Natural killer cell treated with Interleukin-12 subunit alpha and Interleukin-12 subunit beta and Interleukin-15 and Interleukin-18, amount 100 ng/mL, for 72 hours (primary cell): ENCODE measurements around the gene RNFT2. TPM values are rescaled to one million over a fixed set of nuclear protein-coding genes. Genes with fewer than 3 reads are reported as not detected.
"Not testable (repeated sequence)": the region's sequence is repeated elsewhere in the genome, so short reads cannot be mapped to it uniquely, and the experiment has no call there.

Source experiments
- ATAC-seq, 2 donors: fragments of 150-1000 bp; cut with Tn5 transposase in 1 of 2; sonication (Bioruptor Pico), chemical (Tn5 transposase) in 1 of 2; 2 replicates each; pipeline ENCODE4 v1.10.0; 2021
- DNase-seq: peaks from one replicate; pipeline ENCODE4 v3.0.0; 2022; ENCODE audit warnings: low spot score
- H3K27ac Mint-ChIP-seq, 2 donors: 1 replicate in 1 of 2; 2 replicates in 1 of 2; pipeline ENCODE4 v1.8.0; 2022; ENCODE audit warnings: mixed read lengths in 2 of 2, mild to moderate bottlenecking in 1 of 2, moderate library complexity in 1 of 2
- H3K27me3 Mint-ChIP-seq, 2 donors: 1 replicate in 1 of 2; 2 replicates in 1 of 2; pipeline ENCODE4 v1.8.0; 2022; ENCODE audit warnings: mixed read lengths in 2 of 2
- H3K36me3 Mint-ChIP-seq: one replicate; pipeline ENCODE4 v1.8.0; 2022; ENCODE audit warnings: mixed read lengths
- H3K4me1 Mint-ChIP-seq, 2 donors: 1 replicate in 1 of 2; 2 replicates in 1 of 2; pipeline ENCODE4 v1.8.0; 2022; ENCODE audit warnings: low read depth in 2 of 2, mixed read lengths in 2 of 2, mild to moderate bottlenecking in 1 of 2
- H3K4me3 Mint-ChIP-seq: one replicate; pipeline ENCODE4 v1.8.0; 2022; ENCODE audit warnings: mixed read lengths
- H3K9me3 Mint-ChIP-seq: 2 replicates; pipeline ENCODE4 v1.8.0; 2022; ENCODE audit warnings: mixed read lengths
- total RNA-seq, 2 donors: library from RNA; stranded (reverse); gene quantifications; one replicate each; pipeline ENCODE4 v1.2.3, GENCODE V29; 2022

The RNFT2 gene
- total RNA-seq, 2 donors from 2014 or later, result 17.2 to 18.3 TPM

DNA sequence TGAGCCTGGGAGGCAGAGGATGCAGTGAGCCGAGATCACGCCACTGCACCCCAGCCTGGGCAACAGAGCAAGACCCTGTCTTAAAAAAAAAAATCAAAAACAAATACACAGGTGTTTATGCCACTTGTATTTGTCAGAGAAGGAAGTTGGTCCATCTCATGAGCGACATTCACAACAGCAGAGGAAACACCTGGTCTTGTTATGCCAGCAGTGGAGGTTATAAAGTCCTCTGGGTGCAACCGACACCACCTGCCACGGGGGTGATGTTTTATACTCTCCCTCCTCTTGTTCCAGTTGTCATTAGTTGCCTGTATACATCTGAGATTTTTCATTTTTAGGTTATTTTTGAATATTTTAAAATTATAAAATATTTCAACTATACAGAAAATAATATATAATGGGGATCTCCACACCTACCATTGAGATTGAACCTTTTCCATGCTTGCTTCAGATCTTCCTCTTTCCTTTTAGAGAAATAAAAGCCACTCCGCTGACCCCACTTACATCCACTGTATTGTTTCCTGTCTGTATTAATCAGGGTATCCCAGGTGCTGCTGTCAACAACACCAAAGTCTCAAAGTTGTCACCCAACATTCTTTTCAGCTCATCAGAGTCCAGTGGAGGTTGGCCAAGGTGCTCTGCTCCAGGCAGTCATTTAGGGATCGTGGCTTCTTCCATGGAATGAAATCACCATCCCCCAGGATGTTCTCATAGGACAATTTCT is 65.1 kb downstream of the RNFT2 start:
- no peaks in the 10 kb centered on the region for H3K36me3 Mint-ChIP-seq
- no peaks in the 10 kb centered on the region for H3K4me1 Mint-ChIP-seq
- no peaks in the 10 kb centered on the region for H3K9me3 Mint-ChIP-seq
- DNase-seq, result no peak
- H3K27ac Mint-ChIP-seq, result no peak overlapping the region
- no peak for ATAC-seq
- no peak overlapping the region for H3K4me3 Mint-ChIP-seq
- H3K27me3 Mint-ChIP-seq, result no peaks in the 10 kb centered on the region

- Mint-ChIP-seq H3K27me3 (no peaks in the 10 kb centered on the region), H3K36me3 (no peaks in the 10 kb centered on the region), H3K4me1 (no peaks in the 10 kb centered on the region), H3K4me3 (no peak overlapping the region), H3K9me3 (no peaks in the 10 kb centered on the region), H3K27ac (no peak overlapping the region)
- DNase-seq (no peak), ATAC-seq (no peak)
These were observed 65.9 kb downstream of the RNFT2 start for GRCh38 chr12:116804051-116804450.

DNA sequence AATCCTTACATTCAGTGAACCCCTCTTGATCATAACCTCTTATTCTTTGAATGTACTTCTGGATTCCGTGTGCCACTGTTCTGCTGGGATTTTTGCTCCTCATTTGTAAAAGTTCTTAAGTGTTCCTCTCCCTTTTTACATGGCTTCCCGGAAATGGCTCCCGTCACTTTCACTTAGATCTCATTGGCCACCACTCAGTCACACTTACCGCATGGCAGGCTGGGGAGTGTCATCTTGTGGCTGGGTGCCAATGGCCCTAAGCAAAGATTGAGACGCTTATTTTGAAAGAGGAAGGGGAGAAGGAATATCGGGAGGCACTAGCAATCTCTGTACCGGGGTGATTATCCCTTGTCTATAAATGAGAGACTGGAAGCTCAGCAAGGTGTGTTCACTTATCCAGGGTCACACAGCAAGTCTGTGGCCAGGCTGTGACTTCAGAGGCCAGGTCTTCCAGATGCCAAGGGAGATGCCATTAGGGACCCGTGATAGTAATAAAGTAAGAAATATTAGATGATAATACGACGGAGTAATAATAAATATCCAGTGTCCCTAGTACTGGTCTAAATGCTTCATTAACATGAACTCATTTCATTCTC is 68.8 kb downstream of the RNFT2 start:
- Mint-ChIP-seq H3K27me3 (no peaks in the 10 kb centered on the region), H3K4me1 (no peaks in the 10 kb centered on the region), H3K27ac (no peak overlapping the region), H3K36me3 (no peaks in the 10 kb centered on the region), H3K4me3 (no peak overlapping the region), H3K9me3 (no peaks in the 10 kb centered on the region)
- no peak for ATAC-seq
- DNase-seq, result no peak

- H3K27me3 Mint-ChIP-seq, result no peaks in the 10 kb centered on the region
- no peak overlapping the region for H3K4me3 Mint-ChIP-seq
- H3K27ac Mint-ChIP-seq, result no peak overlapping the region
- ATAC-seq (no peak), DNase-seq (no peak)
- H3K9me3 Mint-ChIP-seq, result no peaks in the 10 kb centered on the region
- H3K4me1 Mint-ChIP-seq, result no peaks in the 10 kb centered on the region
- H3K36me3 Mint-ChIP-seq, result no peaks in the 10 kb centered on the region
These were observed 69.4 kb downstream of the RNFT2 start for GRCh38 chr12:116807546-116807945.

DNA sequence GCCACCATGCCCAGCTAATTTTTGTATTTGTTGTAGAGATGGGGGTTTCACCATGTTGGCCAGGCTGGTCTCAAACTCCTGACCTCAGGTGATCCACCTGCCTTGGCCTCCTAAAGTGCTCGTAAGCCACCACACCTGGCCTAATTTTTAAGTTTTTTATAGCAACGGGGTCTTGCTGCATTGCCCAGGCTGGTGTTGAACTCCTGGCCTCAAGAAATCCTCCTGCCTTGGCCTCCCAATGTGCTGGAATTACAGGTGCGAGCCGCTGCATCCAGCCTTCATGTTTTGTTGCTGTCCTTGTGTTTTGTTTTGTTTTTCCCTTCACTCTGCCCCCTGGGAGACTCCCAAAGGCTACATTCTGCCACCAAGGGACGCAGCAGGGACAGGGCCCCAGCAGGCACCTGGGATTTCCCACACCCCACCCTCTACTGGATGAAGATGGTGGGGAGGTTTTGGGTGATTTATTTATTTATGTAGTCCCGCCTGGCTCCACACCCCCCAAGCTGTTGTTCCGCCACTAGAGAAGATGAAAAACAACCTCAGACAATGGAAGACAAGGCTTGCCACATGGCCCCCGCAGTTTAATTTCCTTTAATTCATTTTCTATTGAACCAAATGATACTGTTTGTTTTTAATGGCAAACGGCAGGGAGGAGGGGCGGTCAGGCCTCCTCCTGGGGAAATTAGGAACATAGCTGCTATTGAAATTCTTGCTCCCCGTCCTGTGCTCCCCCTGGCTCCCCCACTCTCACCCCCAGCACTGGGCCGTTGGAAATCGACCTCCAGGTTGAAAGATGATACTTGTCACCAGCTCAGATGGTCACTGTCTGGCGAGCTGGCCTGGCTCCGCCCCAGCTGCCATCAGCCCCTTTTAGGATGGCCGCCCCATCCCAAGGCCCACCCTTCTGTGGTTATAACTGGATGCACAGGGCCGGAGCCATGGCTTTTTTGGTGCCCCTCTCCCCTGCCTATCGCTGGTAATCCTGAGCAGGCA is 70.3 kb downstream of the RNFT2 start:
- no peak overlapping the region for H3K27ac Mint-ChIP-seq
- H3K4me3 Mint-ChIP-seq, result no peak overlapping the region
- H3K27me3 Mint-ChIP-seq, result no peaks in the 10 kb centered on the region

DNA sequence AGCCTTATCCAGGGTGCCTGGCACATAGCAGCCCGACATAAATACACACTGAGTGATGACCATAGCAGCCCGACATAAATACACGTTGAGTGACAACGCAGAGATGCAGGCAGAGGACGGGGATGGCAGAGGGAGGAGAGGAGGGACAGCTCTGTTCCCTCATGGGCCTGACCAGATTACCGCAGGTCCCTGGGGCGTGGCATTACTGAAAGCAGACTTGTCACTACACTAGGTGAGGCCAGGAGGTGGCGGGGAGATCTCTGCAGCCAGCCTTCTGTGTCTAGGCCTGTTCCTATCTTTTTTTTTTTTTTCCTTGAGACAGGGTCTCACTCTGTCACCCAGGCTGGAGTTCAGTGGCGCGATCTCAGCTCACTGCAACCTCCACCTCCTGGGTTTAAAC is 74.1 kb downstream of the RNFT2 start:
- H3K9me3 Mint-ChIP-seq, result no peaks in the 10 kb centered on the region
- no peak overlapping the region for H3K27ac Mint-ChIP-seq
- ATAC-seq, result peak in 1 of 2 donors; percentile 37
- H3K4me1 Mint-ChIP-seq, result no peaks in the 10 kb centered on the region
- H3K27me3 Mint-ChIP-seq, result no peaks in the 10 kb centered on the region
- no peak overlapping the region for H3K4me3 Mint-ChIP-seq
- DNase-seq, result no peak
- H3K36me3 Mint-ChIP-seq, result no peaks in the 10 kb centered on the region

More for the DNA sequence above, 70.3 kb downstream of the RNFT2 start:
- no peak for DNase-seq
- no peaks in the 10 kb centered on the region for H3K9me3 Mint-ChIP-seq
- H3K4me1 Mint-ChIP-seq, result no peaks in the 10 kb centered on the region
- no peak for ATAC-seq
- H3K36me3 Mint-ChIP-seq, result no peaks in the 10 kb centered on the region

- H3K27me3 Mint-ChIP-seq, result no peaks in the 10 kb centered on the region
- no peak for ATAC-seq
- H3K36me3 Mint-ChIP-seq, result no peaks in the 10 kb centered on the region
- no peak overlapping the region for H3K27ac Mint-ChIP-seq
- no peaks in the 10 kb centered on the region for H3K9me3 Mint-ChIP-seq
- DNase-seq, result no peak
- H3K4me1 Mint-ChIP-seq, result peaks cover 5 to 7% of the 10 kb centered on the region in 2 donors
- no peak overlapping the region for H3K4me3 Mint-ChIP-seq
These were observed 75.3 kb downstream of the RNFT2 start for GRCh38 chr12:116813271-116814041.

- not testable (repeated sequence) for H3K36me3 Mint-ChIP-seq, H3K9me3 Mint-ChIP-seq, ATAC-seq, DNase-seq, H3K4me3 Mint-ChIP-seq, H3K27ac Mint-ChIP-seq, H3K27me3 Mint-ChIP-seq
- H3K4me1 Mint-ChIP-seq, result peaks cover 10 to 14% of the 10 kb centered on the region in 2 donors
These were observed 76.7 kb downstream of the RNFT2 start for GRCh38 chr12:116814766-116815165.

- no peak for ATAC-seq
- peak overlapping the region; percentile 89 for H3K27ac Mint-ChIP-seq
- DNase-seq, result no peak
- no peaks in the 10 kb centered on the region for H3K9me3 Mint-ChIP-seq
- H3K4me3 Mint-ChIP-seq, result peak overlapping the region; percentile 82
- no peaks in the 10 kb centered on the region for H3K27me3 Mint-ChIP-seq
- peaks cover 17 to 21% of the 10 kb centered on the region in 2 donors for H3K4me1 Mint-ChIP-seq
- no peaks in the 10 kb centered on the region for H3K36me3 Mint-ChIP-seq
These were observed 80.3 kb downstream of the RNFT2 start for GRCh38 chr12:116818341-116818856.

DNA sequence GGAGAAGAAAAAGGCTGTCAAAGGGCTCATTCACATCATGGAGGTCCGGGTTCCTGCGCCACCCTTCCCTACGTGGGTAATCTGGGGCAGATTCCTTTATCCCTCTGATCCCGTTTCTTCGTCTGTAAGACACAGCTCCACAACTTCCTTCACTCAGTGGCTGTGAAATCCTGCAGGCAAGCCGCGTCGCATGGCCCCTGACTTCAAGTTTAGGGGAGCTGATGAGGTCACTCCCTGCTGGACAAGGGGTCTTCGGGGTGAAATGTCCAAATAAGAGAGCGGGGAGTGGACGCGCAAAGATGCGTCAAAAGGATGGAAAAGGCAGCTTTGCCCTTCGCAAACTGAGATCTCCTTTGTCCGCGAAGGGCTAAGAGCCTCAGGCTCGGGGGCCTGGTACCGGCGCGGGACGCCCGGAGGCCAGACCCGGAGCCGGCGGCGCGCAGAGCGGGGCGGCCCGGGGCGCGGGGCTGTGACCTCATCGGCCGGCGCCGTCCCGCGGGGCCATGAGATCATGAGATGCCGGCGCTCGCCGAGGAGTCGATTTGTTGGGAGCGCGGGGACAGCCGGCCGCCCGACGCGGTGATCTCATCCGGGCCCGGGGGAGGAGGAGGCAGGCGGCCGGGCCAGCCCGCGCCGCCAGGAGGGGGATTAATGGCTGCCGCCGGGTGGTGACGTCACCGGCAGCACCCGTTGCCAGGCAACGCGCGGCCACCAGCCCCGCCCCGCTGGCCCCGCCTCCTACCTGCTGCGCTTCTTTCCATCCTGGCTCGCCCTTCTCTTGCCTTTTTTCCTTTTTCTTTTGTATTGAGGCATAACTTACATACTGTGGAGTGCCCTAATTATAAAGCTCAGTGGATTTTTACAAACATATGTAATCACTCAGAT is 81.1 kb downstream of the RNFT2 start:
- DNase-seq (peak; percentile 93), ATAC-seq (peak; percentile 96 to 98)
- no peaks in the 10 kb centered on the region for H3K9me3 Mint-ChIP-seq
- peak overlapping the region; percentile 82 for H3K4me3 Mint-ChIP-seq
- peaks cover 17 to 21% of the 10 kb centered on the region in 2 donors for H3K4me1 Mint-ChIP-seq
- H3K27ac Mint-ChIP-seq, result peak overlapping the region; percentile 89
- no peaks in the 10 kb centered on the region for H3K36me3 Mint-ChIP-seq
- no peaks in the 10 kb centered on the region for H3K27me3 Mint-ChIP-seq

DNA sequence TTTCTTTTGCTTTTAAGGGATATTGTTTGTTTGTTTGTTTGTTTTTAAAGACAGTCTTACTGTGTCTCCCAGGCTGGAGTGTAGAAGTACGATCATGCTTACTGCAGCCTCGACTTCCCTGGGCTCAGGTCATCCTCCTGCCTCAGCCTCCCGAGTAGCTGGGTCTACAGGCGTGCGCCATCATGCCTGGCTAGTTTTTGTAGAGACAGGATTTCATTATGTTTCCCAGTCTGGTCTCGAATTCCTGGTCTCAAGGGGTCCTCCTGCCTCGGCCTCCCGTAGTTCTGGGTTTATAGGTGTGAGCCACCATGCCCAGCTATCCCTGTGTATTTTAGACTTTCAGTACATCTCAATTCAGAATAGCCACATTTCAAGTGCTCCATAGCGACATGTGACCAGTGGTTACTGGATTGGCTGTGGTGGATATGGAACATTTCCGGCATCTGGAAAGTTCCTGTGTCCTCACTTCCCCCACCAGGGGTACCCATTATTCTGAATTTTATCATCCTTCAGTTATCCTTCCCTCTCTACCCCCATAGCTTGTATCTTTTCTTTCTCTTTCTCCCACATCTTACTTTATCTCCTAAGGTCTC is 82.0 kb downstream of the RNFT2 start:
- H3K4me1 Mint-ChIP-seq, result peaks cover 17 to 21% of the 10 kb centered on the region in 2 donors
- ATAC-seq, result no peak
- no peaks in the 10 kb centered on the region for H3K27me3 Mint-ChIP-seq
- peak overlapping the region; percentile 82 for H3K4me3 Mint-ChIP-seq
- no peaks in the 10 kb centered on the region for H3K9me3 Mint-ChIP-seq
- H3K27ac Mint-ChIP-seq, result peak overlapping the region; percentile 89
- no peaks in the 10 kb centered on the region for H3K36me3 Mint-ChIP-seq
- DNase-seq, result no peak

GRCh38 chr12:116821291-116821690 is 83.2 kb downstream of the RNFT2 start:
- ATAC-seq (no peak), DNase-seq (no peak)
- H3K36me3 Mint-ChIP-seq, result no peaks in the 10 kb centered on the region
- no peaks in the 10 kb centered on the region for H3K9me3 Mint-ChIP-seq
- peaks cover 17 to 21% of the 10 kb centered on the region in 2 donors for H3K4me1 Mint-ChIP-seq
- H3K27me3 Mint-ChIP-seq, result no peaks in the 10 kb centered on the region
- peak overlapping the region; percentile 89 for H3K27ac Mint-ChIP-seq
- H3K4me3 Mint-ChIP-seq, result peak overlapping the region; percentile 82
